ENCODE data around the gene CD99.
"Not testable (repeated sequence)": the region's sequence is repeated elsewhere in the genome, so short reads cannot be mapped to it uniquely, and the experiment has no call there.

The CD99 gene

GRCh38 chrX:2774776-2775175 lies 83.7 kb downstream of the CD99 start:
- no peak for DNase-seq (ENCODE audit: low spot score)

DNA sequence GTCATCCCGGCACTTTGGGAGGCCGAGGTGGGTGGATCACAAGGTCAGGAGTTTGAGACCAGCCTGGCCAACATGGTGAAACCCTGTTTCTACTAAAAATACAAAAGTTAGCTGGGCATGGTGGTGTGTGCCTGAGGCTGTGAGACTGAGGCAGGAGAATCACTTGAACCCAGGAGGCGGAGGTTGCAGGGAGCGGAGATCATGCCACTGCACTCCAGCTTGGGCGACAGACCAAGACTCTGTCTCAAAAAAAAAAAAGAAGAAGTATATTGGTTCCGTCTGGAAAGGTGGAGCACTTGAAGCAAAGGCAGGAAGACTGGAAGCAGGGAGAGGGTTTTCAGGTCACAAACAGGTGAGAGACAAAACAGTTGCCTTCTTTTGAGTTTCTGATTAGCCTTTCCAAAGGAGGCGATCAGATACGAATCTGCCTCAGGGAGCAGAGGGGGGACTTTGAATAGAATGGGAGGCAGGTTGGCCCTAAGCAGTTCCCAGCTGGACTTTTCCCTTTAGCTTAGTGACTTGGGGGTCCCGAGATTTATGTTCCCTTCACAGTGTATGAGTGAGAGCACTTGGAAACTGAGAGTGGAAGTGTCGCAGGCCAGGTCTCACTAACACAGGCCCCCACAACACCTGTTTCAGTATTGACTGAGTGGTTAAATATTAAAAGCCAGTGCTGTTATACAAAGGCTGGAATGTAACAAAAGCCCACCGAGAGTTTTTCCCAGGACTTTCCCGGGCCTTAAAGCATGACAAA lies 89.6 kb downstream of the CD99 start:
- DNase-seq (ENCODE audit: low spot score): not testable (repeated sequence)

GRCh38 chrX:2781226-2781571 lies 90.1 kb downstream of the CD99 start:
- no peak for DNase-seq (ENCODE audit: low spot score)

GRCh38 chrX:2781698-2782097 lies 90.6 kb downstream of the CD99 start:
- DNase-seq (ENCODE audit: low spot score): no peak

- DNase-seq (ENCODE audit: low spot score): no peak
Measured at GRCh38 chrX:2782171-2782570, 91.1 kb downstream of the CD99 start.

- DNase-seq (ENCODE audit: low spot score): no peak
Measured at GRCh38 chrX:2782778-2783177, 91.7 kb downstream of the CD99 start.

GRCh38 chrX:2784026-2784425 lies 92.9 kb downstream of the CD99 start:
- DNase-seq (ENCODE audit: low spot score): no peak

DNA sequence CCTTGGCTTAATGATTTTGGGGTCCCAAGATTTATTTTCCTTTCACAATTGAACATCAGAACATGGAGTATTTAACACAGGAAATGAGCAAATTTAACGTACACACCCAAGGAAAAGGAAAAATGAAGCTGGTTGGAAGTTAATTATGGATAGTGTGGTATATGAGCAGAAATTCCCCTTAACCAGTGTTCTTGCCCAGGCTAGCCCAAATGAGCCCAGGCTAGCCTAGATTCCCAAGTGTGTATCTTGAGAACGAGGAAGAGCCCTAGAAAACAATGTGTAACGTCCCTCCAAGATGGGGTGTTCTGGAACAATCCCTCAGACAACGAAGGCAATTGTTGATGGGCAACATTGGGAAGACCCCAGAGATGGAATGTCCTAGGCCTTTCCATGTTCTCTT lies 94.4 kb downstream of the CD99 start:
- no peak for DNase-seq (ENCODE audit: low spot score)

DNA sequence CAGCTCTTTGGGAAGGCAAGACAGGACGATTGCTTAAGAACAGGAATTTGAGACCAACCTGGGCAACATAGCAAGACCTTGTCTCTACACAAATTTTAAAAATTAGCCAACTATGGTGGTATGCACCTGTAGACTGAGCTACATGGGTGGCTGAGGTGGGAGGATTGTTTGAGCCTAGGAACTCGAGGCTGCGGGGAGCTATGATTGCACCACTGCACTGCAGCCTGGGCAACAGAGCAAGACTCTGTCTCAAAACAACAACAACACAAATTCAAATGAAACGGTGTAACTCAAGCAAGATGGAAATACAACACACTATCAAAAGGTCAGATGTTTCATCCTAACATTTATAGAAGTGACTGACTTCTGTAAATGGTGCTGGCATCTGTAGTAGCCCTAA lies 97.9 kb downstream of the CD99 start:
- no peak for DNase-seq (ENCODE audit: low spot score)

DNA sequence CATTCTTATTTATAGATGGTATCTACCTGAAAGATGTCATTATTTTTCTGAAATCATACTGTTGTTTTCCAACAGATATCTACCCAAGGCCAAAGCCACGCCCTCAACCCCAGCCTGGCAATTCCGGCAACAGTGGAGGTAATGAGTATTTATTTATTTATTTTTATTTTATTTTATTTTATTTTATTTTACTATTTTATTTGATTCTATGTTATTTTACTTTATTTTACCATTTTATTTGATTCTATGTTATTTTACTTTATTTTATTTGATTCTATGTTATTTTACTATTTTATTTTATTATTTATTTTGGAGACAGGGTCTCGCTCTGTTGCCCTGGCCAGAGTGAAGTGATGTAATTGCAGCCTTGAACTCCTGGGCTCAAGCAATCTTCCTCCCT lies 98.5 kb downstream of the CD99 start:
- no peak for DNase-seq (ENCODE audit: low spot score)

Data from NAMALWA (cell line).